ENCODE results near the gene GLYATL1B. TPM values are rescaled to one million over a fixed set of nuclear protein-coding genes. Genes with fewer than 3 reads are reported as not detected.
"Not testable (repeated sequence)": the region's sequence is repeated elsewhere in the genome, so short reads cannot be mapped to it uniquely, and the experiment has no call there.

GLYATL1B gene
- total RNA-seq, 3 donors from 2014 or later = not detected

GRCh38 chr11:59102259-59102765 lies 16.2 kb downstream of the GLYATL1B start:
- no peak overlapping the region for H3K4me3 ChIP-seq
- H3K36me3 ChIP-seq (ENCODE audit: low read depth) = no peaks in the 10 kb centered on the region
- H3K4me1 ChIP-seq (ENCODE audit: low read depth) = peaks cover 10% of the 10 kb centered on the region
- H3K9me3 ChIP-seq = no peaks in the 10 kb centered on the region
- ATAC-seq (peak; percentile 57), DNase-seq (peak; percentile 76 to 79 (median 79))
- TF ChIP-seq, protein P1, sequence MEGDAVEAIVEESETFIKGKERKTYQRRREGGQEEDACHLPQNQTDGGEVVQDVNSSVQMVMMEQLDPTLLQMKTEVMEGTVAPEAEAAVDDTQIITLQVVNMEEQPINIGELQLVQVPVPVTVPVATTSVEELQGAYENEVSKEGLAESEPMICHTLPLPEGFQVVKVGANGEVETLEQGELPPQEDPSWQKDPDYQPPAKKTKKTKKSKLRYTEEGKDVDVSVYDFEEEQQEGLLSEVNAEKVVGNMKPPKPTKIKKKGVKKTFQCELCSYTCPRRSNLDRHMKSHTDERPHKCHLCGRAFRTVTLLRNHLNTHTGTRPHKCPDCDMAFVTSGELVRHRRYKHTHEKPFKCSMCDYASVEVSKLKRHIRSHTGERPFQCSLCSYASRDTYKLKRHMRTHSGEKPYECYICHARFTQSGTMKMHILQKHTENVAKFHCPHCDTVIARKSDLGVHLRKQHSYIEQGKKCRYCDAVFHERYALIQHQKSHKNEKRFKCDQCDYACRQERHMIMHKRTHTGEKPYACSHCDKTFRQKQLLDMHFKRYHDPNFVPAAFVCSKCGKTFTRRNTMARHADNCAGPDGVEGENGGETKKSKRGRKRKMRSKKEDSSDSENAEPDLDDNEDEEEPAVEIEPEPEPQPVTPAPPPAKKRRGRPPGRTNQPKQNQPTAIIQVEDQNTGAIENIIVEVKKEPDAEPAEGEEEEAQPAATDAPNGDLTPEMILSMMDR (IDR thresholded peaks at IDR 0.05) = peak; percentile 14
- intact Hi-C loops (cut with DNase I, micrococcal nuclease) = no loop called here

GRCh38 chr11:59106363-59107336 lies 20.5 kb downstream of the GLYATL1B start, which contains the start of gene FAM111B:
TSS of gene FAM111B (plus strand) at chr11:59107237. CDS start at chr11:59109626, 2,389 bp downstream.
- H3K4me3 ChIP-seq = peak within 1 kb of the TSS; percentile 16
- intact Hi-C loops (cut with DNase I, micrococcal nuclease) = loop anchor here in 1 of 2 donors (5.0 kb wide), 1 partner anchor 36 kb away; the partner anchor contains the start of gene FAM111A
- DNase-seq (peak; percentile 88 to 91 (median 89)), ATAC-seq (peak; percentile 96)
- no peaks in the 10 kb centered on the region for H3K36me3 ChIP-seq (ENCODE audit: low read depth)
- TF ChIP-seq, protein P1 (IDR thresholded peaks at IDR 0.05) = no peak
- H3K4me1 ChIP-seq (ENCODE audit: low read depth) = peaks cover 15% of the 10 kb centered on the region
- H3K9me3 ChIP-seq = no peaks in the 10 kb centered on the region

GRCh38 chr11:59107721-59108120 lies 21.6 kb downstream of the GLYATL1B start:
- ATAC-seq; DNase-seq; H3K9me3 ChIP-seq; H3K4me3 ChIP-seq; H3K36me3 ChIP-seq (ENCODE audit: low read depth): not testable (repeated sequence)
- H3K4me1 ChIP-seq (ENCODE audit: low read depth) = peaks cover 15% of the 10 kb centered on the region
- intact Hi-C loops (cut with DNase I, micrococcal nuclease) = loop anchor here in 1 of 2 donors (5.0 kb wide), 1 partner anchor 35 kb away; the partner anchor contains the start of gene FAM111A

GRCh38 chr11:59112494-59112893 lies 26.4 kb downstream of the GLYATL1B start:
- Histone ChIP-seq H3K36me3 (ENCODE audit: low read depth) (no peaks in the 10 kb centered on the region), H3K4me1 (ENCODE audit: low read depth) (peaks cover 3% of the 10 kb centered on the region), H3K4me3 (no peak overlapping the region), H3K9me3 (peaks cover 2% of the 10 kb centered on the region)
- ATAC-seq = no peak
- TF ChIP-seq, protein P1 (IDR thresholded peaks at IDR 0.05) = no peak
- intact Hi-C loops (cut with DNase I, micrococcal nuclease) = no loop called here
- no peak for DNase-seq

- no peak for ATAC-seq
- intact Hi-C loops (cut with DNase I, micrococcal nuclease) = no loop called here
- no peaks in the 10 kb centered on the region for H3K36me3 ChIP-seq (ENCODE audit: low read depth)
- H3K9me3 ChIP-seq = peaks cover 19% of the 10 kb centered on the region
- no peak overlapping the region for H3K4me3 ChIP-seq
- no peaks in the 10 kb centered on the region for H3K4me1 ChIP-seq (ENCODE audit: low read depth)
- TF ChIP-seq, protein P1 (IDR thresholded peaks at IDR 0.05) = no peak
- no peak for DNase-seq
Measured at GRCh38 chr11:59114344-59114743, 28.2 kb downstream of the GLYATL1B start.

DNA sequence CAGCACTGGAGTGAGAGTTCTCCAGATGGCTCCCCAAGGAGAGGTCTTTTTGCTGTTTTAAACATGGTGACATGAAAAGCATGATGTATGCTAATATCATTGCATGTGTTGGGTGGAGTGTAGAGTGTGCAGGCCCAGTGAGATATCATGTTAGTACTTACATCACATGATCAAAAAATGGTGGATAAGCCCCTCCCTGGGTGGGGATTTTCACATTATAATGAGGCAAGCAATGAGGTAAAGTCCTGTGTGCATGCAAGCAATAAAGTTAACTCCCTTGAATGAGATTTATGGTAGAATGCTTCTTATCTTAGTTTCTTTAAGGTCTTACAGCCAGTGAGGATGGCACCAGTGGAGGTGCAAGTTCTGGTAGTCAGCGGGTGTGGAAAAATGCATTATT lies 29.4 kb downstream of the GLYATL1B start:
- H3K4me1 ChIP-seq (ENCODE audit: low read depth) = no peaks in the 10 kb centered on the region
- peak in 1 of 3 donors; percentile 17 for DNase-seq
- H3K9me3 ChIP-seq = peaks cover 21% of the 10 kb centered on the region
- no peak overlapping the region for H3K4me3 ChIP-seq
- TF ChIP-seq, protein P1 (IDR thresholded peaks at IDR 0.05) = no peak
- peak; percentile 53 for ATAC-seq
- no peaks in the 10 kb centered on the region for H3K36me3 ChIP-seq (ENCODE audit: low read depth)
- intact Hi-C loops (cut with DNase I, micrococcal nuclease) = no loop called here
